GM13976 (cell line): Measurements from ENCODE around the gene LRP1B.

Experiments used
- DNase-seq: peaks from one replicate; pipeline ENCODE4 v3.0.0; 2012; ENCODE audit warnings: low spot score
- CTCF ChIP-seq: IDR thresholded peaks from 2 replicates; pipeline ENCODE4 v1.5.1; 2012; ENCODE audit warnings: borderline replicate concordance, mild to moderate bottlenecking; ENCODE audit not compliant: insufficient read depth; ENCODE audit errors: extremely low read depth, missing control alignments, control extremely low read depth
- in situ Hi-C: fragments of 300-500 bp; cut with MboI; formaldehyde crosslinking; loops from one replicate; pipeline ENCODE4 v1.12.0; 2022; ENCODE audit warnings: low sequenced_read_pairs, mixed read lengths, inconsistent platforms; ENCODE audit not compliant: unreplicated experiment

LRP1B gene

GRCh38 chr2:142139384-142139783 is 8.6 kb upstream of the LRP1B start:
- no peak for TF ChIP-seq CTCF
- DNase-seq = no peak
- in situ Hi-C loops = no loop called here

GRCh38 chr2:142136571-142136970 is 5.8 kb upstream of the LRP1B start:
- DNase-seq = no peak
- in situ Hi-C loops = no loop called here
- TF ChIP-seq CTCF = no peak

GRCh38 chr2:142134911-142135310 is 4.1 kb upstream of the LRP1B start:
- DNase-seq = no peak
- in situ Hi-C loops = no loop called here
- TF ChIP-seq CTCF = no peak

GRCh38 chr2:142130111-142131009 is 456 bp downstream of the LRP1B start:
- DNase-seq = peak; percentile 32
- no peak for TF ChIP-seq CTCF
- in situ Hi-C loops = no loop called here

- no peak for TF ChIP-seq CTCF
- in situ Hi-C loops = no loop called here
- no peak for DNase-seq
These were observed 2.7 kb downstream of the LRP1B start for GRCh38 chr2:142128105-142128504.

GRCh38 chr2:142127248-142127647 is 3.6 kb downstream of the LRP1B start:
- no peak for TF ChIP-seq CTCF
- no peak for DNase-seq
- in situ Hi-C loops = no loop called here
